ENCODE measurements around the gene TMCO1. TPM values are rescaled to one million over a fixed set of nuclear protein-coding genes. Genes with fewer than 3 reads are reported as not detected.
"Not testable (repeated sequence)": the region's sequence is repeated elsewhere in the genome, so short reads cannot be mapped to it uniquely, and the experiment has no call there.

TMCO1 gene
- total RNA-seq (2014; rRNA removed; shearing (Covaris generic)) = 153 and 219 TPM in 2 replicates

- DNase-seq (ENCODE audit: low read depth) = peak; percentile 99
Measured at GRCh38 chr1:165768513-165769394, at the start of gene TMCO1. TMCO1 (minus strand) TSS chr1:165768868; CDS start chr1:165768751, 117 bp downstream.

GRCh38 chr1:165816826-165817497, 48.3 kb upstream of the TMCO1 start:
- no peak for DNase-seq (ENCODE audit: low read depth)

- no peak for DNase-seq (ENCODE audit: low read depth)
Measured at GRCh38 chr1:165816157-165816556, 47.5 kb upstream of the TMCO1 start.

- DNase-seq (ENCODE audit: low read depth) = peak; percentile 67
Measured at GRCh38 chr1:165815725-165816124, 47.1 kb upstream of the TMCO1 start.

GRCh38 chr1:165807613-165808012, 38.9 kb upstream of the TMCO1 start:
- no peak for DNase-seq (ENCODE audit: low read depth)

- not testable (repeated sequence) for DNase-seq (ENCODE audit: low read depth)
Measured at GRCh38 chr1:165804513-165804912, 35.8 kb upstream of the TMCO1 start.

- DNase-seq (ENCODE audit: low read depth) = no peak
Measured at GRCh38 chr1:165799387-165799786, 30.7 kb upstream of the TMCO1 start.

- DNase-seq (ENCODE audit: low read depth) = no peak
Measured at GRCh38 chr1:165795894-165796293, 27.2 kb upstream of the TMCO1 start.

GRCh38 chr1:165793951-165794350, 25.3 kb upstream of the TMCO1 start:
- peak; percentile 36 for DNase-seq (ENCODE audit: low read depth)

GRCh38 chr1:165787741-165788140, 19.1 kb upstream of the TMCO1 start:
- DNase-seq (ENCODE audit: low read depth) = no peak

GRCh38 chr1:165783519-165783918, 14.9 kb upstream of the TMCO1 start:
- not testable (repeated sequence) for DNase-seq (ENCODE audit: low read depth)

GRCh38 chr1:165778197-165778596, 9.5 kb upstream of the TMCO1 start:
- not testable (repeated sequence) for DNase-seq (ENCODE audit: low read depth)

GRCh38 chr1:165773324-165773965, 4.8 kb upstream of the TMCO1 start:
- DNase-seq (ENCODE audit: low read depth) = peak; percentile 88

- DNase-seq (ENCODE audit: low read depth) = peak; percentile 5
Measured at GRCh38 chr1:165772739-165773138, 4.1 kb upstream of the TMCO1 start.

- no peak for DNase-seq (ENCODE audit: low read depth)
Measured at GRCh38 chr1:165764277-165764676, 4.4 kb downstream of the TMCO1 start.

GRCh38 chr1:165763442-165763841, 5.2 kb downstream of the TMCO1 start:
- DNase-seq (ENCODE audit: low read depth) = no peak

GRCh38 chr1:165762725-165763124, 5.9 kb downstream of the TMCO1 start:
- DNase-seq (ENCODE audit: low read depth) = no peak

GRCh38 chr1:165759095-165759494, 9.6 kb downstream of the TMCO1 start:
- DNase-seq (ENCODE audit: low read depth) = no peak

- no peak for DNase-seq (ENCODE audit: low read depth)
Measured at GRCh38 chr1:165755393-165756010, 13.2 kb downstream of the TMCO1 start.

GRCh38 chr1:165753934-165754333, 14.7 kb downstream of the TMCO1 start:
- no peak for DNase-seq (ENCODE audit: low read depth)

- DNase-seq (ENCODE audit: low read depth) = no peak
Measured at GRCh38 chr1:165748550-165748949, 20.1 kb downstream of the TMCO1 start.

Data from M059J (cell line).